ENCODE data around the gene E2F1.
A peak's percentile ranks its signal among the peaks of the same experiment; 100 is the strongest.
"Not testable (repeated sequence)": the region's sequence is repeated elsewhere in the genome, so short reads cannot be mapped to it uniquely, and the experiment has no call there.

E2F1 gene

DNA sequence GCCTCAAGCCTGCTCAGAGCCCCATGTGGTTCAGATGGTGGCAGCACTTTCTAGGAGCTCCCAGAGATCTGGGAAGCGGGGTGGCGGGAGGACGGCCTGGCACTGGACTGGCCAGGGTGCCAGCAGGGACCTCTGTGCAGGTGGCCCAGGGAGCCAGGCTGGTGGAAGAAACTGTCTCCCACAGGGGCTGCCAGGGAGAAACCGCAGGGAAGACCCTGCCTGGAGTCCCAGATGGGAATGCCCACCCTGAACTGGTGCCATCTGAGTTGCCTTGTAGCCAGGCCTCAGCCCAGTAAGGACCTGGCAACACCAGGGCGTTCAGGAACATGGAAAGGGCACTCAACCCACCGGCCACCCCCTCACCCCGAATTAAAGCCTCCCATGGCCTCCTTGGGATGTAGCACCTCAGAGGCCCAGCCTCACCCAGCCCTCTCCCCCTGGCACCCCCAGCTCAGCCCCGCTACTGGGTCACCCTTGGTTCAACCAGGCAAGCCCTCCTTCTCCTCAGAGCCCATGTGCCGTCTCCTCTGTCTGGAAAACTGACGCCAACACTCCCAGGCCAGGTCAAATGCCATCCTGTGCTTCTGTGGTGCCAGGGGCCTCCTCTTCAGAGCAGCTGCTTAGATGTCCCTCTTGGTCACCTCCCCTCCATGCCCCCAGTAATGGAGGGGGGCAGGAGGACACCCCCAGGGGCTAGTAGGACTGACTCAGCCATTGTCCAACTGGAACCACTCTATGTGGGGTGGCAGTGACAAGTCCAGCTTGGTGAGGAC lies 30.0 kb downstream of the E2F1 start:
- no peak for DNase-seq

DNA sequence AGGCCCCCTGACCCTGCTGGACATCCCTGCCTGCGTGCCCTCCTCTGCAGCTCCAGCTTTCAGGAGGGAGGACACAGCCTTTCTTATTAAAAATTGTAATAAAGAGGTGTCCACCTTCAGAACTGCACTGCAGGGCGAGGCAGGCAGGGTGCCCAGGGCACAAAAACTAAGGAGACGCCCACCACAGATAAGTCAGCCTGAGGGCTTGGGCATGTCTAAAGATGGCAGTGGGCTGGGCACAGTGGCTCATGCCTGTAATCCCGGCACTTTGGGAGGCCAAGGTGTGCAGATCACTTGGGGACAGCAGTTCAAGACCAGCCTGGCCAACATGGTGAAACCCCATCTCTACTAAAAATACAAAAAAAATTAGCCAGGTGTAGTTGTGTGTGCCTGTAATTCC lies 31.0 kb downstream of the E2F1 start:
- peak; percentile 4 for DNase-seq

DNA sequence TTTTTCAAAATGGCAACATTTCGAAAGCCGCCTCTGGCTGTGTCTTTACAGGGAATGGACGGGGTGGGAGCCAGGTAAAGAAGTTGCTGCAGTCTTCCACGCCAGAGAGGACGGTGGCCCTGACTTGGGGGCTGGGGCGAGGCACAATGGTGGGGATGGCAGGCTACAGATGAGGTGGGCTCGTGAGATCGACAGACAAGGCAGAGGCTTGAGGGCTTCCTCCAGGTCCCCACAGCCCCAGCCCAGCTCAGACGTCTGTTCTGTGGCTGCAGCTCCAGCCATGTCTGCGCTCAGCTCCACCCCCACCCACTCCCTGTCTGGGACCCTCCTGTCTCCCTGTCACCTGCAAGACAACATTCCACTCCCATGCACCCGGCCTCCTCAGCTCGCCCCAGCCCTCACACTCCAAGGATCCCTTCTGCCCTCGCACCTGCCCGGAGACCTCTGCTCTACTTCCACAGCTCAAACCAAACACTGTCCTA lies 31.5 kb downstream of the E2F1 start:
- DNase-seq: peak; percentile 6

DNA sequence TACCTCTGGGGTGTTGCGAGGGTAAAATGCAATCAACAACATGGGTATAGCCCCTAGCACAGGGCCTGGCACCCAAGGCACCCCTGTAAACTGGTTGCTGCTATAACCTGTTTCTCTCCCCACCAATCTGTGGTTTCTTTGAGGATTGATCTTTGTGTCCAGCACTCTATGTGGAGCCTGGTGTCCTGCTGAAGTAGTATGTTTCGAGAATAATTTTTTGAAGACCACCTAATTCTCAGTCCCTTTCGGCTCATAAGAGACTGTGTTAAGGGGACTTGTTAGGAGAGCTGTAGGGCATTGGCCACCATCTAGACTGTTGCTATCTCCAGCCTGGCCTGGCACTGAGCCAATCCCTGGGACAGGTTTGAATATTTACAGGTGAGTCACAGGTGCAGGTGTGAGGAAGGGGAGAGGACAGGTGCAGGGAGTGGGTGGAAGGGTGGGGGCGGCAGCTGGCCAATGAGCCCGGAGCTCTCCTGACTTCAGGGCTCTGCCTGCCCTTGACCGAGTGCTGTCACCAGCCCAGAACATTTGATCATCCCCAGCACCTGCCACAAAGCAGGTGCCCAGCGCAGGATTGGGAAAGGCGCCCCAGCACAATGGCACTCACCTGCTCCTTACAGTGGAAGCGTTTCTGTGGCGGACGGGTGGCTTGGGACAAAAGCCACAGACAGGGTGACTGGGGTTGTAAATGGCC lies 32.1 kb downstream of the E2F1 start:
- DNase-seq: peak; percentile 6

DNA sequence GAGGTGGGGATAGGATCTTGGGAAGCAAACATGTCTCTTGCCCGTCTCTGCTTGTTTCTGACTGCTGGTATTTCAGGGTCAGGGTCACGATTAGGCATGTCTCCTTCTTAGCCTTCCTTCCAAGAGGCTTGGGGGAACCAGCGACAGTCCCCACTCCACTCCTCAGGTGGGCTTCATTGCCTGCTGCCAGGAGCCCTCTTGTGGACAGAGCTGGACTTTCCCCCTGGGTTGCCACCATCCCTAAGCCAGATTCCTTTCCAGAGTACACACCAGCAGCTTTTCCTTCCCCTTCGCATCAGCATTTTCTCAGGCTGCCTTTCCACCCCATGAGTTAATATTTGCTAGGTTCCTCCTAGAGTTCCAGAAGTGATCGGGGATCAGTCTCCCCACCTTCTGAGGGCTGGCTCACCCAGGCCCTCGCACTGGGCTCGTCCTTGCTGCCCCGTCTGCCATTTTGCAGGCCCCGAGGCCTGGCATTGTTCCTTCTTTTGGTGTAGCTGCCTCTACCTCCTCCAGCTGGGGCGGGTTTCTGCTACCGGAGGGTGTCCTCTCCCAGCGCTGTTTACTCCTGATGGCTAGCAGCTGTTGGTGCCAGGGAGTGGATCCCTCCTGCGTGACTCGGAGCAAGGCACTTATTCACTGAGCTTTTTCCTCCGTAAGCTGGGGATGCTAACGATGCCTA lies 32.8 kb downstream of the E2F1 start:
- peak; percentile 33 for DNase-seq

DNA sequence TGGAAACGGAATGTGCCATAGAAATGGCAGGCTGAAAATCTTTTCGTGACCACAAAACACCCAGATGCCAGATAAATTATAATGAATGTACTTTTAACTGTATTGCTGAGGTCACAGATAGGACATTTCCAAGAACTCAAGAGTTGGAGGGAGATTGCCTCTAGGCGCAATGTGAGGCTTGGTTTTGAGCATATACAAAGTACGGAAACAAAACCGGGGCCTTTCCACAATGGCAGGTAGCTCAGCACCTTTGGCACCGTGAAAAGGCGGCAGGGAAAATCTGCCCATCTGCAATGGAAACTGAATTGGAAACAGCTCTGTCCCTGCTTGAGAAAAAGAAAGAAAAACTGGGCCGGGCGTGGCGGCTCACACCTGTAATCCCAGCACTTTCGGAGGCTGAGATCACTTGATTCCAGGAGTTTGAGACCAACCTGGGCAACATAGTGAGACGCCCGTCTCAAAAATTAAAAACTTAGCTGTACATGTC lies 34.6 kb downstream of the E2F1 start:
- no peak for DNase-seq

DNA sequence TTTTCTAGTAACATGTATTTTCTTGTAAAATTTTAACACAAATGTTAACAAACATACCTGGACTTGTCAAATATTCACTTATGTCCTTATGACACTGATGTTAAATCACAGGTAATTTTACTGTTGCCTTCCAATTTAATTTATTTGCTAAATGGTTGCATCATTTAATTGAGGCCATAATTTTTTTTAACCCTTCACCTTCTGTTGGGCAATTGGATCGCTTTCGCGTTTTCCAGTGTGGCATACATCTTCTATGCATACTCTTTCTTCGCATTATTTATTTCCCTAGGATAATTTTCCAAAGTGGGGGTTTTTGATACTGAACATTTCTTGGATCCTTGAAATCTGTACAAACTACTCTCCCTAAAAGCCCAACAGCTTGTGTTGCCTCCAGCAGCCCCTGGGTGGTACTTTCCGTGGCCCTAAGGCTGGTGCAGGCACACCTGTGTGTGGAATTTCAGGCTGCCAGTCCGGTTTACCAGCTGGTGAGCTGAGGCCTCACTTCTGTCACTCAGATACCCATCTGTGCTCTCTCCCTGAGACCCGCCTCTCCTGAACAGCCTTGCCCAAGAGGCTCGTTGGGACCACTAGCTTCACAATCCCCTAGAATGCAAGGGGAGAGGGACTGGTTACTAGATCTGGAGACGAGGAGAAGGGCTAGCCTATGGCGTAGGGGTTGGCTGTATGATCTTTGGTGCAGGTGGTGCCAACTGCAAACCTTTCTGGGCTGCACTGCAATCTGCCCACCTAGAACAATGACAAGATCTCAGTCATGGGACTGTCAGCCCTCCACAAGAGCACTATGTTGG lies 35.2 kb downstream of the E2F1 start:
- DNase-seq: no peak

DNA sequence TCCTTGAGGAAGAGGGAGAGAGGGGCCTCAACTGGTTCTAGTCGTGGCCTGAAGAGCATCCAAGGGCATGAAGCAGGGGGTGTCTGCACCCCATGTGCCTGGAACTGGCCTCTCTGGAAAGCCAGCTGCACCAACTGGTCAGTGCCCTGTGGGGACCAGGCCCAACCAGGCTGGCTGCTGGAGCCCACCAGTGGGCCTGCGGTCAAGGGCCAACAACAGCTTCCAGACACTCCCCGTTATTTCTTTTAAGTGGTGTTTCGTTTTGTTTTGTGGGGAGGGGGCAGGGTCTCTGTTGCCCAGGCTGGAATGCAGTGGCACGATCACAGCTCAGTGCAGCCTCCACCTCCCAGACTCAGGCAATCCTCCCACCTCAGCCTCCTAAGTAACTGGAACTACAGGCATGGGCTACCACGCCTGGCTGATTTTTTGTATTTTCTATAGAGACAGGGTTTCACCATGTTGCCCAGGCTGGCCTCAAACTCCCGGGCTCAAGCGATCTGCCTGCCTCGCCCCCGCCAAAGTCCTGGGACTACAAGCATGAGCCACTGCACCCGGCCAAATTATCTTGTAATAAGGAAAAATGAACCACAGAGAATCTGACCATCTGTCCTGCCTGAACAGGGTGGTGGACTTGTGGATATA lies 36.0 kb downstream of the E2F1 start:
- no peak for DNase-seq

DNA sequence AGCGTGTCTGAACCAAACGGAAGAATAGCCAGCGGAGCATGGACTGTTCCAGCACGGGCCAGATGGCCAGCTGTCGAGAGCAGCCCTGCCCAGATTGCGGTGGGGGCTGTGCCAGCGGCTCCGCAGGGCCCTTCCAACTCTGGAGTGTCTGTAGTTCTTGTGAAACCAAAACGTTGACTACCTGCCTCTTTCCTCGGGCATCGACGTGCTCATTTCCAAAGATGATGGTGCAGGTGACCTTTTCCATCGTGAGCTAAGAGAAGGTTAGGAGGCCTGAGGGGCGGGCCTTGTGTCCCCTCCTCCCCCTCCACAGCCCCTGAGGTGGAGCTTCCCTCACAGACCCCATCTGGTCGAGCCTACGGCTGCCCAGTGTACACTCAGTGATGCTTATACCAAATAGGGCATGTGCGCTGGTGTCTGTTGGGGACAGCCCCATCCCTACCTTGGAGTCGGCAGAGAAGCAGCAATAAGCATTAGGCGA lies 36.9 kb downstream of the E2F1 start:
- no peak for DNase-seq

DNA sequence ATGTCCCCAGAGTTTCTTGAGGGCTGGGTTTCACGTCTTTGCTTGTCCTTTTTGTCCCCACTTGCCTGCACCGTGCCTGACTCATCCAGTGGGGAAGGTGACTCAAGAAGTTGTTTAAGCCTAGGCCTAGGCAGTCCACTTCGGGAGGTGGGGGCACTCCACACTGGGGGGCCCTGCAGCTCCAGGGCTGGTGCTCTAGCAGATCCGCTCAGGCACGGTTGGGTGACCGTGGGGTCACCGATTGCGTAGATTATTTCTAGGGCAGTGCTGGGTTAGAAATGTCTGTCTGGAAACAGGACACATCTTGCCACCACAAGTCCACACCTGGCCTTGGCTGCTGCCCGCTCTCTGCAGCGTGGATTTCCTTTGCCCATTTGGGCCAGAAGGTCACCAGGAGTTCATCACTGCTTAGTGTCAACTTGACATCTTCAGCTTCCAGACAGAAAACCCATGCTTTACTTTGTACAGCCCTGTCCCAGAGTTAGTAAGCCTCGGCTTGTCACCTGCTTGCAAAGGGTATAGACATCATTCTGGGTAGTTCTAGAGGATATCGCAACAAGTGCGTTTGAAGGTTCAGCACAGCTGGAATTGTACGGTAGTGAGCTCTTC lies 37.7 kb downstream of the E2F1 start:
- no peak for DNase-seq

DNA sequence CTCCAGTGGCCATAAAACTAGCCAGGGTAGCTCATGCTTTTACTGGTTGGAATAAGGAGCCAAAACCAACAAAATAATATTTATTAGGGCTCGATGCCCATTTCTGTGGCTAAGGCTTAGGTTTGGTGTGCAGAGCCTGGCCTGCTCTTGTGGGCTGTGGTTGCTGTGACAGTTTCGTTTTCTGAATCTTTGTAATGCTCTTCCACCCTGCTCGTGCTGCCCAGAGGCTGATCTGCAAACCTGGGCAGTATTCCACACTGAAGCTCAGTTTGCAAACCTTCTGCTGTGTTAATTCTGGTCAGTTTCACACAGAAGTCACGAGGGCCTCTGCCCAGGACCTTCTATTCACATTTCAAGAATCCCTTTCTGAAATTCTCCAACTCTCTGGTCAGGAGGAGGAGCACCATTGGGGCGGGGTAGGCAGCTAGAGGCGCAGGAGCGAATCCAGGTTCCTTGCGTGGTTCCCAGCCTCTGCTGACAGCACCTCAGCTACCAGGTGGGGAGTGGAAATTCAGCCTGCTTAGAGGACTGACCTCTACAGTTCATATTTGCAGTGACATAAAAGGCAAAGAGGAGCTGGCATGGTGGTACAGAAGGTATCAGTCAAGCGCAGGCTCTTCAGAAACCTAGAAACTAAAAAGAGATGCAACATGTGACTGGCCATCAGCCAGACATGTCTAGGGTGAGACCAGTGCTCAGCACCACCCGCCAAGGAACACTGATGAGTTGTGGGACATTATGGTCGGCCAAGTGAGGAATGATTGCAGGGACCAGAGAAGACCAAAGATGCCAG lies 38.4 kb downstream of the E2F1 start:
- no peak for DNase-seq

DNA sequence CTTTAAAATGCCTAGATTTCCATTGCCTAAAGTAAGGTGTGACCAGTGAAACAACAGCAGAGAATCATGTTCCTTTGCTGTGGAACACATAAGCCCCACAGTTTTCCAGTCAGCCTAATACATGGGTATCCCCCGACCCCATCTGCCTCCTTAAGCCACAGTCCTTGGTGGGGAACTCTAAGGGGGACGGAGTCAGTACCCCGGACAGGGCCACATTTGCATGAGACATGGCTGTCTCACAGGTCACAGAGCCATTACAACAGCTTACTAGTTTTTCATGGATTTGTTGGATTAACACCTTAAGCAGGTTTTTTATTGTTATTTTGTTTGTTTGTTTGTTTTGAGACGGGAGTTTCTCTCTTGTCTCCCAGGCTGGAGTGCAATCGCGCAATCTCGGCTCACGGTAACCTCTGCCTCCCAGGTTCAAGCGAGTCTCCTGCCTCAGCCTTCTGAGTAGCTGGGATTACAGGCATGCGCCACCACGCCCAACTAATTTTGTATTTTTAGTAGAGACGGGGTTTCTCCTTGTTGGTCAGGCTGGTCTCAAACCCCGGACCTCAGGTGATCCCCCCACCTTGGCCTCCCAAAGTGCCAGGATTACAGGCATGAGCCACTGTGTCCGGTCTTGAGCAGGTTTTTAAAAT lies 39.1 kb downstream of the E2F1 start:
- not testable (repeated sequence) for DNase-seq

DNA sequence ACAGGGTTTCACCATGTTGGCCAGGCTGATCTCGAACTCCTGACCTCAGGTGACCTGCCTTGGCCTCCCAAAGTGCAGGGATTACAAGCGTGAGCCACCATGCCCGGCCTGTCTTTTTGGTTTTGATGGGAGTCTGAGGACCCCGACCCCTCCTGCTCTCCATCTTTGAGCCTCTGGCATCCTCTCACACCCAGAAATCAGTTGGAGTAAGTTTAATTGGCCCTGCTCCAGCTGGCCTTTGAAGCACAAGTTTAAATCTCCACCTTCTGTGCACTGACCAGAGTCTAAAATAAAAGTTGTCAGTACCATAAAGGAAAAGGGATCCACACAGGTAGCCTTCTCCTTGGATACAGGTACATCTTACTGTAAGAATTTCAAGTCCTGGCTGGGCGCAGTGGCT lies 40.0 kb downstream of the E2F1 start:
- no peak for DNase-seq

DNA sequence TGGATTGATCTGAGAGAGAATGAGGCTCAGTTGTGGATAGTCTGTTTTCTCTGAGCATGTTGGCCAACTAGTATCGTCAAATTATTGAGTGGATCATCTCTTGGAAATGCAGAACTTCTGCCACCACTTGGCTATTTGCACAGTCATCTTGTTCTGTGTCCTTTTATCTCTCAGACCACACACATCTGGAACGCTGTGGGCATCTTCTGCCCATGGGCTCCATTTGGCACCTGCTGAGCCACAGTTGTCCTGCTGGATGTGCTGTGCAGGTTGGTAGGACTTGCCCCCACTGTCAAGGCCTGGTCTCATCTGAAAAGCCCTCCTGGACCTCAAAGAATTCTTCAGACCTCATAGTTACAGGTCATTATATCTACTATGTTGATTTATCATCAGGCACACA lies 40.8 kb downstream of the E2F1 start:
- no peak for DNase-seq

DNA sequence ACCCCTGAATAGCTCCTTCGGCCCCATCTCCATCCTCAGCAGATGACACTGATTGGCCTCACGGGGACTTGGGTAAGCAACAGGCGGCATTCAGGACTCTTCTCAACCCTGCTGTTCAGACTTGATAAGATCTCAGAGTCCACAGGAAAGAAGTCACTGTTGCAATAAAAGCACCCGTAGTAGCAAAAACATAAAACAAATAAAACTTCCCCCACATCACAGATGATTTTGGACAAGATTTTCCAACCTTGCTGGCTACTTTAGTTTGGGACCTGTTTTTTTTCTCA lies 41.2 kb downstream of the E2F1 start:
- no peak for DNase-seq

DNA sequence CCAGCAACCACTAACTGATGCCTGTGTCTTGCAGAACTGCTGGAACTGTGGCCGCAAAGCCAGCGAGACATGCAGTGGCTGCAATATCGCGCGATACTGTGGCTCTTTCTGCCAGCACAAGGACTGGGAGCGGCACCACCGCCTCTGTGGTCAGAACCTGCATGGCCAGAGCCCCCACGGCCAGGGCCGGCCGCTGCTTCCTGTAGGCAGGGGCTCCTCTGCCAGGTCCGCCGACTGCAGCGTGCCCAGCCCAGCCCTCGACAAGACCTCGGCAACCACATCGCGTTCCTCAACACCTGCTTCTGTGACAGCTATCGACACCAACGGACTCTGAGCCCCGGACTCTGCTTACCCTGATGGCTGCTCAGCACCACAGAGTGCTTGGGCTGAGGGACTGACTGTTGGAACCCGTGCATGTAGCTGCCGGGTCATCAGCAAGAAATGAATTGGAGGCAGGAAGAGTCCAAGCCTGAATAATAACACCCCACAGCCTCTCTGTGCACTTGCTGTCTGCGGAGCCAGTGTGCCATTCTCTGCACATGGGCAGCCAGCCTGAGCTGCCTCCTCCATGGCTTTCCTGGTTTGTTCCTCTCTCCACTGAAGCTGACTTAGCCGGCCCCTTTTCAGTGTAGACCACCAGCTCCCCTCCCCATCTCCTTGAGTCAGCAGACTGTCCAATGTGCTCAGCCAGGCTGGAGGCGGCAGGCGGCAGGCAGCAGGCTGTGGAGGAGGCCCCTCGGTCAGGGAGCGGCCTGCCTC lies 41.7 kb downstream of the E2F1 start:
- no peak for DNase-seq

DNA sequence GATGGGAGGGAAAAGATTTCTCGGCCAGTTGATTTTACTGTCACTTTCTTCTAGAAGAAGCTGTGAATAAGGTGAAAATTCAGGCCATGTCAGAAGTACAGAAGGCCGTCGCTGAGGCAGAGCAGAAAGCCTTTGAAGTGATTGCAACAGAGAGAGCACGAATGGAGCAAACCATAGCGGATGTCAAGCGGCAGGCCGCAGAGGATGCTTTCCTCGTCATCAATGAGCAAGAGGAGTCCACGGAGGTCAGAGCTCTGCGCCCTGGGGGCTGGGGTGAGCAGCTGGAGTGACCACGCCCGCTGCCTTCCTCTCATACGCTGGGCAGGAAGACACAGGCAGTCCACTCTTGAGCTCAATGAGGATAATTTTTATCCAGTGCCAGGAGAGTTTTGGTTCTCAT lies 45.9 kb downstream of the E2F1 start:
- DNase-seq: no peak

DNA sequence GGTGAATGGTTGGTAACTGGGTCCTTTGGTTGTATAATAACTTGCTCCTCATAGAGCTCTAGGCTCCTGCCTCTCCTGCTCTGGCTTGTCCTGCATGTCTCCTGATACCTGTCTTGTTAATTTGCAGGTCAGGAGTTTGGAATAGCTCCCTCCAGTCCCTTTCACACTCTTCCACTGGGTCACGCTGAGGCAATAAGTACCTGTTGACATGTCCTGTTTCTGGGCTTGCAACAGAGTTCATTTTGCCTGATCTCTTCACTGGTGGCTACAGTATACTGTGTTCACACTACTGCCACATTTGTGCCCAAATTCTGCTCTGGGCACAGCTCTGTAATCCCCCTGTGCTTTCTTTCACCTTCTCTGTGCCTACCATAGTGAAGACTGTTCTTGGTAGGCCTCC lies 49.4 kb downstream of the E2F1 start:
- no peak for DNase-seq

DNA sequence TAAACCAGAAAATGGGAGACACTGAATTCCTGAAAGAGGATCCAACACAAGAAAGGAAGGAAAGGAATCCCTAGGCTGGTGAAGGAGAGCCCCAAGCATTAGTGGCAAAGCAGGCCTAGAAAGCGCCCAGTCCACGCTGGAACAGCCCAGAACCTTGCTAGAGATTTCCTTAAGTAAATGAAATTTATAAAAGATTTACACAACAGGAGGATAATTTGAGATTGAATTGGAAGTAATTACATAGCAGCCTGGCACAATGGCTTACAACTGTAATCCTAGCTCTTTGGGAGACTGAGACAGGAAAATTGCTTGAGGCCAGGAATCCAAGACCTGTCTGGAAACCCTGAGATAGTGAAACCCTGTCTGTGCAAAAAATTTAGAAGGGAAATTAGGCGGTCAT lies 50.8 kb downstream of the E2F1 start:
- DNase-seq: no peak

DNA sequence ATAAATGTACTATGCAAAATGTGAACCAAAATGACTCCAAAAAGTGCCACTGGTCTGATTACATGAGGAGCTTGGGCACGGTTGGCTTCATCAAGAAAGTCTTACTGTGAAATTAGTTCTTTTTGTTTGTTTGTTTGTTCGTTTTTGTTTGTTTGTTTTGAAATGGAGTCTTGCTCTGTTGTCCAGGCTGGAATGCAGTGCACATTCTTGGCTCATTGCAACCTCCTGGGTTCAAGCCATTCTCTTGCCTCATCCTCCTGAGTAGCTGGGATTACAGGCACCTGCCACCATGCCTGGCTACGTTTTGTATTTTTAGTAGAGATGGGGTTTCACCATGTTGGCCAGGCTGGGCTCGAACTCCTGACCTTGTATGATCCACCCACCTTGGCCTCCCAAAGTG lies 54.3 kb downstream of the E2F1 start:
- not testable (repeated sequence) for DNase-seq
